ENCODE data around the gene PER1.

DNA sequence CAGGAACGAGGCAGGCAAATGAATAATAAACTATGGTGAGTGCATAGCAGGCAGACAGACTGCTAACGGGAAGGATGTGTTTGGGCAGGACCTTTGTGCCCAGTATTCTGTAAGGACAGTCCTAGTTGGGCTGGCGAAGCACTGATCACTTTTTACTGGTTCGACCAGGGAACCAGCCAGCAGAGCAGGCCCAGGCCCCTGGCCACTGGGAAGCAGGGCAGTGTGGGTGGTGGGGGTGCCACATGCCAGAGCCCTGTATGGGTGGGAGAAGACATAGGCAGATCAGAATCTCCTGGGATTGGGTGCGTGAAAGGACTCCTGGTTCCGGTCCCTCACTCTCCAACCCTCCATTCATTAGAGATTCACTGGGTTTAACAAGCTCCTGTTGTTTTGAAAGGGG lies 14.5 kb upstream of the PER1 start:
- TF ChIP-seq, protein P1, sequence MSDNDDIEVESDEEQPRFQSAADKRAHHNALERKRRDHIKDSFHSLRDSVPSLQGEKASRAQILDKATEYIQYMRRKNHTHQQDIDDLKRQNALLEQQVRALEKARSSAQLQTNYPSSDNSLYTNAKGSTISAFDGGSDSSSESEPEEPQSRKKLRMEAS (IDR thresholded peaks at IDR 0.05; ENCODE audit: low read depth, low read length) = no peak
- TF ChIP-seq JUND (IDR thresholded peaks at IDR 0.05; ENCODE audit: low read depth, low read length) = no peak
- TF ChIP-seq PML (IDR thresholded peaks at IDR 0.05; ENCODE audit: low read length) = no peak
- TF ChIP-seq HDAC2 (IDR thresholded peaks at IDR 0.05) = no peak
- no peak for TF ChIP-seq CTCF (IDR thresholded peaks at IDR 0.05 in 2 of 3, conservative IDR thresholded peaks at IDR 0.05 in 1 of 3; ENCODE audit: control insufficient read depth in 2 of 3, extremely low read depth in 1 of 3, insufficient read depth in 1 of 3, low read depth in 3 of 3, low read length in 3 of 3)
- TF ChIP-seq POLR2A (IDR thresholded peaks at IDR 0.05; ENCODE audit: low read depth, low read length) = no peak
- no peak for TF ChIP-seq SKIL (IDR thresholded peaks at IDR 0.05; ENCODE audit: low read depth, poor library complexity, severe bottlenecking)
- TF ChIP-seq MYC (IDR thresholded peaks at IDR 0.05; ENCODE audit: insufficient read depth, insufficient read length, insufficient replicate concordance, low read length, severe bottlenecking) = no peak
- TF ChIP-seq USF1 (IDR thresholded peaks at IDR 0.05; ENCODE audit: borderline replicate concordance, extremely low read length, insufficient read depth, low read depth, low read length) = no peak
- TF ChIP-seq ESRRA (IDR thresholded peaks at IDR 0.05; ENCODE audit: low read length) = no peak
- no peak for TF ChIP-seq ATF2 (IDR thresholded peaks at IDR 0.05; ENCODE audit: low read length)
- TF ChIP-seq TAF1 (IDR thresholded peaks at IDR 0.05; ENCODE audit: borderline replicate concordance, low read depth, low read length) = no peak
